HT1080 (cell line): Measurements from ENCODE around the gene ZNF286A. TPM values are rescaled to one million over a fixed set of nuclear protein-coding genes. Genes with fewer than 3 reads are reported as not detected.
A peak's percentile ranks its signal among the peaks of the same experiment; 100 is the strongest.
"Not testable (repeated sequence)": the region's sequence is repeated elsewhere in the genome, so short reads cannot be mapped to it uniquely, and the experiment has no call there.

Experiments used
- DNase-seq: peaks from one replicate; pipeline ENCODE4 v3.0.0-alpha.2; 2015; ENCODE audit warnings: low read depth
- polyA plus RNA-seq, 2 experiments: library from polyadenylated mRNA; depleted of rRNA; stranded (reverse); fragments of >200 nt; gene quantifications; 2 replicates each; pipeline ENCODE4 v1.2.3, GENCODE V29; 2015
- total RNA-seq: library from RNA; depleted of rRNA; stranded (reverse); fragments of >200 nt; shearing (Covaris generic); gene quantifications from 2 replicates; pipeline ENCODE4 v1.2.3, GENCODE V29; 2014; rRNA removed

ZNF286A gene
- 22.5 and 25.1 TPM in 2 replicates for total RNA-seq
- polyA plus RNA-seq (2015; cell fraction: cytosol; rRNA removed), result 19.2 and 19.3 TPM in 2 replicates
- polyA plus RNA-seq (2015; cell fraction: nucleus; rRNA removed), result 23.5 and 25.0 TPM in 2 replicates

DNA sequence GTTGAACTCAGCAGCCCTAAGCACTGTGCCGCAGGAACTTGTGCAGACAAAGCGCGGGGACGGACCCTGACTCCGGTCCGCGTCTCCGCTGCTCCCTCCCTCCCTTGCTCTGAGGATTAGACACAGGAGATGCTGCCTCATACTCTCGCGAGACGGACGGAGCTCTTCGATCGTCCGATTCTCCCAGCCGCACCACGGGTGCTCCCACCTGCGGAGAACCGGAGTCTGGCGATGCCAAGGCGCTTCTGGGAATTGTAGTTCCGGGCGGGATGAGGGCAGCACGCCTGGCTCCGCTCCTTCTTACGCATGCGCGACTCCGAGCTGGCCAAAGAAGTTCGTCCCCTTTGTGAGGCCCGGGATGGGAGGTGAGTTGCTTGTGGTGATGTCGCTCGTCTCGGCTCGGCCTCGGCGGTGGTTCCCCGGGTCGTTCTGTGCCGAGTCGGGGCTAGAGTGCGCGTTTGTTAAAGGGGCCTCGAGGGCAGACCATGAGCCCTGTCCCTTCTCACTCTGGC is at the start of gene ZNF286A:
Gene ZNF286A (plus strand): TSS at position 340 of the 512 bp plus-strand sequence. CDS start 578 bp downstream, outside the sequence.
- DNase-seq, result peak; percentile 99

DNA sequence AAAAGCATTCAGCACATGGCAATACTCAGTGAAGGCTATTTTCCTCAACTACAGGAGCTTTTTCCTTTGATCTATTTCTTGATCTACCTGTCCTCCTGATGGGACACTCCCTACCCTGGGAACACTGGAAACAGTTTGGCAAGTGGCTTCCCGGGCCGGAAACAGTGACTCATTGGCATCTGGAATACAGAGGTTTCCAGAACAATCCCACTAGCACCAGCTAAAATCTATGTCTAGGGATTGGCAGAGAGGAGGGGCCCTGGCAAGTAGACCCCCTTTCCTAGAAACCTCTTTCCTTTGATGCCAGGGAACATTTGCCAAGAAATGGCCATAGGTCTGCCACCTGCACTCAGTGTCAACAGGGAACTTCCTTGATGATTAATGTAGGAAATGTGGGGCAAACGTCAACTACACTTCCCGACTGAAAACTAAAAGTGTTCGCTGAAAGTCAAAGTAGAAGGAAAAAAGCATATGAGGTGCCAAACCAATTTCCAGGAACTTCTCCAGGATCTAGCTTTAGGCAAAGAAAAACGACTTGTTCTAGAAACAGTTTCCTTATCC is 49.6 kb upstream of the ZNF286A start:
- DNase-seq, result peak; percentile 63

DNA sequence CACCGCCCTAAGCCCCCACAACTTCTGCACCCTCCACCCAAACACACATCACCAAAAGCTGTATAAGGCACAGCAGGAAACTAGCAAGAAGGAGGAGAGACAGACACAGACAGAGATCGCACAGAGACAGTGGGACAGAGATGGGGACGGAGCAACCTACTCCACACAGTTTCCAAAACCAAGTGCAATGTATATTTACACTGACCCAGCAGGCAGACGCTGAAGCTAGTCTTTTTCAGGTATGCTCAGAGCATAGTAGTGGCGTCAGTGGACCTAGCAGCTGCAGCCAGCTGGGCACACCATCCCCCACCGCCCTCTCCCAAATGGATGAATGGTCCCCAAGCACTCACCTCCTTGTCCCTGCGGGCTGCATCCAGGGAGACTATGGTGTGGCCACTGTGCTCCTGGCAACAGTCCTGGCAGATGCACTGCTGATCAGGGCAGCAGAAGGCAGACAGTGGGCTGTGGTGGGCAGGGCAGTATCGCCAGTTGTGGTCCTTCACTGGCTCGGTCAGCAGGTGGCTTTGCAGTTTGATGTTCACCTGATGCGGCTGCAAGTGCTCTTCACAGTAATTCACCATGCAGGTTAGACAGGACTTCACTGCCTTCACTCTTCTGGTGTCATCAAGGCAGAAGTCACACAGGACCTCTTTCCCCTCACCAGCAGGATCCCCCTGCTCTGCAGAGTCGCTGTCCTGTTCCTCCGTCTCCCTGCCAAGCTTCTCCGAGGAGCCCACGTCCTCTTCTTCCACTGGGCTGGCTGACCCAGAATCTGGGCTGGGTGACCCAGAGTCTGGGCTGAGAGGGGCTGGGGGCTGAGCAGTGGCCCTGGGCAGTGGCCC is 48.6 kb upstream of the ZNF286A start:
- peak; percentile 26 for DNase-seq

DNA sequence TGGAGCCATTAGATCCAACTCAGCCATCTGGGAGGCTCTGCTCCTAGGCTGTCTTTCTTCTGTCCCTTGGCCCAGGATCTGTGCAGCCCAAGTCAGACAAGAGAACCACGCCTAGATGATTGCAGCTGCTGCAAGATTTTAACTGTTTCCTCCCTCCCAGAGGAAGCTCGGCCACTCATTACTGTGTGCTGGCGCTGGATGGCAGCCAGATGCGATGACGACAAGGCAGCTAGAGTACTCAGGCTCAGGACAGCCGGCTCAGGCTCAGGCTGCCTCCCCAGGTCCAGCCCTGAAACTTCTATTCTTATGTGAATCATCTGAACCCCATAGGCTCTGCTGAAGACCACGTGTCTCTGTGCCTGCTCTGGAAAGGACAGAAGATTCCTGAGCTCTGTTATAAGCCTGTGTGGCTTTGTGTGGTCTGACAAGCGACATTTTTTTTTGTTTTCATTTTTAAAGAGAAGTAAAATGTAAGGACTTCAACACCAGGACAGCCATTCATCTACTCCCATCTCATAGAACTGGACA is 47.9 kb upstream of the ZNF286A start:
- peak; percentile 99 for DNase-seq

DNA sequence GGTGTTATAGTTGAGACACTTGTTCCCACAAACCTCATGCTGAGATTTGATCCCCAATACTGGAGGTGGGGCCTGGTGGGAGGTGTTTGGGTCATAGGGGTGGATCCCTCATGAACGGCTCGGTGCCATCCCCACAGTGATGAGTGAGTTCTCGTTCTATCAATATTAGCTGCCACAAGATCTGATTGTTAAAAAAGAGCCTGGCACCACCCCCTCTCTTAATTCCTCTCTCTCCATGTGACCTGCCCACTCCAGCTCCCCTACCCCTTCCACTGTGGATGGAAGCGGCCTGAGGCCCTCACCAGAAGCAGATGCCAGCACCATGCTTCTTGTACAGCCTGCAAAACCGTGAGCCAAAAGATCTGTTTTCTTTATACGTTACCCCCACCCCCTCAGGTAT is 46.6 kb upstream of the ZNF286A start:
- DNase-seq, result no peak

DNA sequence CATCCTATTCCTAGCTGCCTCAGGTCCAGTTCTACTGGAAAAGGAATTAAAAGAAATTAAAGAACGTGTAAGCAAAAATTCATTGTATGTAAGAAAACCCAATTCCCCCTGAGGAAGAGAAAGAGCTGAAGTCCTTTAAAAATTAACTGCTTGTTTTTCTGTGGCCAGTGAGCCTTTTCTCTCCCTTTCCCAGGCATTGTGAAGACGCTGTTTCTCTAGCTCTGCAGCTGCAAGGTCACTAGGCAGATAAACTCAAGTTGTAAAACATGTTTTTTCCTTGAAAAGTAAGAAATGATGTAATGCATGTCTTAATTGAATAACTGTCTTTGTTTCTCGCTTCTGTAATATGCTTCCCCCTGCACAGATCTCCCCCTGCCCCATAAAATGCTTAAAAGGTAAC is 45.2 kb upstream of the ZNF286A start:
- DNase-seq, result not testable (repeated sequence)

DNA sequence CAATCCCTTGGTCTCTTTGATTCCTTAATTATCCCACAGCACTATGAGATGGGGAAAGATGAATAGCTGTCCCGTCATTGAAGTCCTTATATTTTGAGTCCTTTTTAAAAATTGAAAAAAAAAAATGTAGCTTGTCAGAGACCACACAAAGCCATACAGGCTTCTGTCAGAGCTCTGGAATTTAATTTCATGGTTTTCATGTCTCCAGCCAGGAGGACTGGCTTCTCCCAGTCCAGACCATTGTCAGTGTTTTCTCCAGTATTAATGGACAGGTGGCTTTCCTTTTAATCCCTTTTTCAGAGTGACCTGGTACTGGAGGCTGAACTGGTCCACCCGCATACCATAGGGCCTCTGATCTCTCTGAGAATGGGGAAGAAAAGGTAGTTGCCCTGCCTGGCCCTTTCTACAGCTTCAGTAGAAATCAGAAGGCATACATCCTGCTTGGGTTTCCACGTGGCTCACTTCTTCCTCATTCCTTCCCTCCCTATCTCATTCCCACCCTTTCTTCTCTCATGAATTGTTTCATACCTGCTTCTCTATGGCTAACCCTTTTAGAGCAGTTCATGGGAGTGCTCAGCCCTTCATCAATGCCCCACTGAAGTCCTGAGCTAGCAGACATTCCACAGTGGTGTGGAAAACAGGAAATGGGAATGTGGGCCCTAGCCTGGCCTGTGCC is 44.5 kb upstream of the ZNF286A start:
- no peak for DNase-seq

DNA sequence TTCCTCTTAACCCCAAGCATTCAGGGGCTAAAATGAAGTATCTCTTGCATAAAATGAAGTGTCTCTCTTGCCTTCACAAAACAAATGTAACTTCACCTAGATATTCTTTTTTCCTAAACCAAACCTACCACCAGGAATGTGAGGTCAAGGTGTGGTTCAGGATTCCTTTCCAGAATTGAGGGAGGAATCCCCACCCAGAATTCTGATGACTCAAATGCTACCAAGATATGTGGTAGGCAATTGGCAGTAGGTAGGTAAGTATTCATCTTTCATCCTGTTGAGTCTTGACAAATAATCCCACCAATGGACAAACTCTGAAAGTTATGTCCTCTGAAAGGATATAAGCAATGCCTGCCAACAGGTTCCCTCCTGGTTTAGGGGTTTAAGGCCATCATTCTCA is 41.7 kb upstream of the ZNF286A start:
- DNase-seq, result no peak

DNA sequence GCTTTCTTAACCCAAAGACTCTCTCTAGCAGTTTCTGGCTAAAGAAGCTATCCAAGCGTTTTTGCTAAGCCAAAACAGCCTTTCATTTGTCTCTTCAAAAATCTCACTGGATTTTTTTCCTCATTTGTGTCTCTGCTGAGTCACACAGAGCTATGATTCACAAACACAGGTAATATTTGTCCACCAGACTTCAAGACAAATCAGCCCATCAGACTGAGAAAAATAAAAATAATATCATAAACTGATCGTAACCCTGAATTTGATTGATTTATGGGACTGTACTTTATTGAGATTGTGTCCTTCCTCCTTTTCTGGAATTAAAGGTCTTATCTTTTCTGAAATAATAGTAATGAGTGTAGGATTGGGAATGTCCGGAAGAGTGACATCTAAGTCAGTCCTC is 41.3 kb upstream of the ZNF286A start:
- DNase-seq, result no peak

DNA sequence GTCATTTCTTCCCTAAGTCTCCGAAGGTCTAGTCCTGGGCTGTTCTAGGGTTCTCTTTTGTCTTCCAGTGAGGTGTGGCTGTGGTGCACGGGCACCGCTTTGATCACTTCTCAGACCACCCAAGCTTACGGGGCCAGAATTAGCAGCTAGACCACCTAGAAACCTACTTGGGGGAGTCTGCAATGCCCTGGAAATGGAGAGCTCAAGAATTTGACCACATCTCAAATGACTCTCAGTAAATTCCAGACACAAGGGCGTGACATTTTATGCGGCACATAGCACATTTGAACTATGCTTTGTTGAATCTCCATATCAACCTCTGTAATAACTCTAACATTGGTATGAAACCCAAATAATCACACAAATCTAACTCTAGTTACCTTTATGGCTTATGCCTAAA is 40.3 kb upstream of the ZNF286A start:
- DNase-seq, result no peak

DNA sequence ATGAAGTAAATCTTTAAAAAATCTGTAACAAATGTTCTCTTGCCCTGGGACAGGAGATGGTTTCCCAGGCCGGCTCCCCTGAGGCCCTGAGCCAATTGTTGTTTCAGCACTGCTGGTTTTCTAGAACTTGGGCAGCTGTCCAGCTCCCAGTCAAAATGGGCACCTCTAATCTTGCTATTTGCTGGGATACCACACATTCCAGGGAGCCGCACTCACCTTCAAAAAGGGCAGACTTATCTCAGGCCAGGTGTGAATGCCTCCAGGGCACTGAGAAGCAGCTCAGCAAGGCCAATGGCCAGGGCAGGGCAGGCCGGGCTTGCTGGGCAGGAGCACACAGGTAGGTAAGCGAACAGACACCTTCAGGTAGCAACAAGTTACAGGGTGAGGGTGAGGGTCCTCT is 39.9 kb upstream of the ZNF286A start:
- no peak for DNase-seq

DNA sequence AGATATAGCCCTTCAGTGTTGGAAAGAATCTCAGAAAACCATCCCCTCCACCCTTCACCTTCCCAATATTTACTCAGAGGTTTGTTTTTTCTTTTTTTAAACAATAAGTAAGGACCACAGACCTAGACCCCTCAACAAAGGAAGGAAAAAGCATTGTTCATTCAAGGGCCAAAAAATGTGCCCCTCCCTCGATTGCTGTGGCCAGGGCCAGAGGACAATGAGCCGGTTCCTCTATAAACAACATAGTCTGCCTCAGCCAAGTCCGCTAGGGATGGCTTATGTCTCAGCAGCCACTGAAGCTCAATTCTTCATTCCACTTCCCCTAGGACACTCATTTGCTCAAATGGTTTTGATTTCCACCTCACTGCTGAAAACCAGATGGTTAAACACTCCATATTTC is 39.5 kb upstream of the ZNF286A start:
- DNase-seq, result no peak

DNA sequence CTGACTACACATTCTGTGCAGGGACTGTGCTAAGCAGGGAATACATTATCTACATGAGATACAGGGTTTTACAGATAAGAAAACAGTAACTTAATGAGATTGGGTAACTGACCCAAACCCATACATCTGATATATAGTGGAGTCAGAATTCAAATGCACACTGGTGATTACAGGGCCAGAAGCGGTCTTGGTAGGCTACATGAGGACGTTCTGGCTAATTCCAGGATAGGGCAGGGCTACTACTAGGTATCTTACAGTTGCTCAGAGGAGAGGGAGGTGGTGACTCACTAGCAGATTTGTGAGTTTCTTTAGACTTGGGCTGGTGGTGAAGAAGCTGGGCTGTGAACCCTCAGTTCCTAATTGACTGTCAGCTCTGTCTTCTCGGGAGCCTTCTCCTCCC is 36.9 kb upstream of the ZNF286A start:
- DNase-seq, result no peak

DNA sequence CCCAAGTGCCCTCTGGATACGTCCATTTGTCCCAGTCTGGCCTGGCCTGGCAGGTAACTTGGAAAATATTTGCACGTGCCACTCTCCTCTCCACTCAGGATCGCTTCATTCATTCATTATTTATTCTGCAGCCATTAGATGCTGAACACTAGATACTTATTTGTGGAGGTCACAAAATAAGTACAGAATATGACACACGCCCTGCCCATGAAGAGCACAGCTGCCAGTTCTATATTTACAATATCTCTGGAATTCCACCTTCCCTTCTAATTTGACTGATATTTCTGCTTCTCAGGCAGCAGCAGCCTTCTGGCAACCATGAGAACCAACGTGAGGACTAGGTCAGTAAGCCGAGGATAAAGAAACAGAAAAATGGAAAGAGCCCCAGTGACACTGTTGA is 36.4 kb upstream of the ZNF286A start:
- DNase-seq, result no peak

DNA sequence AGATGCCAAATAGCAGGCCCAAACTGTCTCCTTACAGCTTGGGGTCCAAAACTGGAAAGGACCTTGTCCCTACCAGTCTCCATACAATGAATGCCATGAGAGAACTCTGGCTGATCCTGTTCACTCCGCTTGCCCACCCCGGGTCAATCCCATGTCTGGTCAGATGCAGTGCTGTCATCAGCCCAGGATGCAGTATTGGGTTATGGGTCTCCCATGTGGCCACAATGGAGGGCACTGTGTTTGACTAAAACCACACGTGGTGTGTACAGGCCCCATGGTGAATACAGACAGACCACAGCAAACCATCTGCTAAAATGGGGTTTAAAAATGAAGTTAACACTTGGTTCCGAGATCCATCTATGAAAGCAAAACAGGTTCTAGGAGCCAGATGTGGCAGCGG is 35.9 kb upstream of the ZNF286A start:
- DNase-seq, result no peak

DNA sequence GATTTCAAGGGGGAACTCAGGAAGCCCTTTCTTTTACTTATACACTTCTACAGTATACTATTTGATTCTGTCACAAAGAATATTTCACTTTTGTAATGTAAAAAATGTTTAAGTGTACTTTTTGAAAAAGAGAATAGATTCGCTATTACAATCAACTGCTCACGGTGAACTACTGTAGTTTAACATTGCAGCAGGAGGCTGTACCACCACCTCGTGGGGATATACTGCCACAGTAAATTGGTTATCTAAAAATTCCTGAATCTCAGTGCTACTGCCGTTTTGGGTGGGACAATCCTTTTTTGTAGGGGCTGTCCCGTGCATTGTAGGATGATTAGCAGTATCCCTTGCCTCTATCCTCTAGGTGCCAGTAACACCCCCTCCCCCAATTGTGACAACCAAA is 30.0 kb upstream of the ZNF286A start:
- DNase-seq, result not testable (repeated sequence)

DNA sequence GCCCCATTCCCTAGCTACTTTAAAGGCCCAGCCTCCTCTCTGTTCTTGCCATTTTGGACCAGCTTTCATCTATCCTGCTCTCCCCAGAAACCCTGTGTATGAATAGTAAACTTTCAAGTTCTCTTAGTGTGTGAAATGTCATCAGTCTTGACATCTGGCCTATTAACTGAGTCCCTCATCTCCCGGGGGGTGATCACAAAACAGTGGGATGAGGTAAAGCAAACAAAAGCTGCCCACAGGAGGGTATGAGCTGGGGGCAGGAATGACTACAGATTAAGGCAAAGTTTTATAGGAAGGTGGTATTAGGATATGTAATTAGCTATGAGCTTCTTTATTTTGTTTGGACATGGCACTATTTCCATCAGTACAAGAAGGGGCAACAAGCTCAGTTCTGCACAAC is 24.9 kb upstream of the ZNF286A start:
- not testable (repeated sequence) for DNase-seq

DNA sequence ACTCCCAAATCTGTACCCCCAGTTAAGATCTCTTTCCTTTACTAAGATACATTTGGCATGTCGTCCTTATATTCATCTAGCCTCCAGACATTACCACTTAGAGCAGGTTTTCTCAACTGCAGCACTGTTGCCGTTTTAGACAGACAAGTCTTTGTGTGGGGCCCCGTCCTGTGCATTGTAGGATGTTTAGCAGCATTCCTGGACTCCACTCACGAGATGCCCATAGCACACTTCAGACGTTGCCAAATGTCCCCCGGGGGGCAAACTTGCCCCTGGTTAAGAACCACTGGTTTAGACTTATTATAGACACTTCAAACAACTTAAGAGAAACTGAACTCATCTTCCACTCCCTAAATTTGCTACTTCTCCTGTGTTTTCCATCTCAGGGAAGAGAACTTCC is 23.6 kb upstream of the ZNF286A start:
- not testable (repeated sequence) for DNase-seq

DNA sequence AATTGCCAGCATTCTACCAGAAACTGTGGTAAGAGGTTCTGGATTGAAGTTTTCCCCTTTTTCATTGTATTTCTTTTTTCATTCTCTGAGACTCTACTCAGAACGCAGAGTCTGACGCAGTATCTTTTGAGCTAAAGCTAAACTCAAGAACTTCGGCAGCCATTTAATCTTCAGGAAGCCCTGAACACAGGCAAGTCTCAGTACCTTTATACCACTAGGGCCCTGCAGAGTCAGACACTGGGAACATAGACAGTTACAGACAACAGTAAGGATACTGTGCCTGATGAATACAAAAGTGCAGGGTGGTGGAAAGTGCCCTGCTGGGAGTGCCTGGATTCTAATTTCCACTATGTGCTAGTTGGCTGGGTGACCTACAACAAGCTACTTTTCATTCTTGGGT is 16.4 kb upstream of the ZNF286A start:
- not testable (repeated sequence) for DNase-seq

DNA sequence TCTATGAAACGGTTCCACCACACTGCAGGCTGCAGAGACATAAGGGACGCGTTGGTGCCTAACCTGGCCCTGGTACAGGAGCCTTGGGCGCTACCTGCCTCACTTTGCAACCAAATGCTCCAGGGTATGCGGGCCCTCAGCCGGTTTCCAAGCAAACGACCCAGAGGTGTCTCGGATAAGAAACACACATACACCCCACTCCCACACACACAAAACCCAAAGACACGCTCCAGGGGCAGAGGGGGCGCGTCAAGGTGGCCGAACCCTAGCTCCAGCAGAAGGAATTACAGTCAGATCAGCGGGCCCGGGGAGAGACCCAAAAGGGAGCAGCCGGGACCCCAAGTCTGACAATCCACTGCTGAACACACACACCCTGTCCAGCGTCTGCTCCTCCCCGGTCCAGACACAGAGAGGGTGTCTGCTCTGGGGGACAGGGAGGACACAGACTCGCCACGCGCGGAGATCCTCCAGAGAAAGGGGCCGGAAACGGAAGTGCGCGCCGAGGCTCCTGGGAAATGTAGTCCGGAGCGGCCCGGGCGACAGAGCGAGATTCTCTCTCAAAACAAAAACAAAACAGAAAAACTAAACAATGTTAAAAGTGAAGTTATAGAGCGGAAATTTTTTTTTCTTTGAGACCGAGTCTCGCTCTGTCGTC is 15.6 kb upstream of the ZNF286A start, which contains the start of gene TRIM16:
Gene TRIM16 (minus strand): TSS at position 488 of the 655 bp plus-strand sequence. CDS start 32,702 bp downstream, outside the sequence.
- peak; percentile 71 for DNase-seq

DNA sequence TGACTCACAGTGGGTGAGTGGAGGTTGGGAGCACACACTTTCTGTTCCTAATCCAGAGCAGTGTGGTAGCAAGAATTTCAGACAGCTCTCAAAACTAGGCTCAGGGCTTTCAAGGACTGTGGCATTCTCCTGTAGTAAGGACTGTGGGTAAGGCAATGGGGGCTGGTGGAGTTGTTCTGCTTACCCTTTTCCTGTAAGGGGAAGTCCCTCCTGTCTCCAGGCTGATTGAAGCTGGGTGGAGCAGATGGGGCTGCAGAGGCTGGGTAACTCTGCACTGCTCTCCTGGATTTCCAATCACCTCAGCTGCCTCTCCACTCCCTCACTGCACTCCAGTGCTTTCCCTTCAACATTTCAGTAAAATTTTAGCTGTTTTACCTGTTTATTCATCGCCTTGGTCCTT is 12.1 kb upstream of the ZNF286A start:
- DNase-seq, result not testable (repeated sequence)
